Astrocyte (in vitro differentiated cells and primary cell): Measurements from ENCODE around the gene DIDO1.

Source experiments
- CTCF ChIP-seq: IDR thresholded peaks from 2 replicates; pipeline ENCODE4 v1.5.1; 2011; ENCODE audit warnings: low read depth, mild to moderate bottlenecking, inconsistent platforms, low read length, moderate library complexity; ENCODE audit not compliant: insufficient read depth
- EZH2 ChIP-seq: IDR thresholded peaks from 2 replicates; pipeline ENCODE4 v1.6.1; 2012; ENCODE audit warnings: mild to moderate bottlenecking, low read length, inconsistent platforms; ENCODE audit not compliant: insufficient read depth

DNA sequence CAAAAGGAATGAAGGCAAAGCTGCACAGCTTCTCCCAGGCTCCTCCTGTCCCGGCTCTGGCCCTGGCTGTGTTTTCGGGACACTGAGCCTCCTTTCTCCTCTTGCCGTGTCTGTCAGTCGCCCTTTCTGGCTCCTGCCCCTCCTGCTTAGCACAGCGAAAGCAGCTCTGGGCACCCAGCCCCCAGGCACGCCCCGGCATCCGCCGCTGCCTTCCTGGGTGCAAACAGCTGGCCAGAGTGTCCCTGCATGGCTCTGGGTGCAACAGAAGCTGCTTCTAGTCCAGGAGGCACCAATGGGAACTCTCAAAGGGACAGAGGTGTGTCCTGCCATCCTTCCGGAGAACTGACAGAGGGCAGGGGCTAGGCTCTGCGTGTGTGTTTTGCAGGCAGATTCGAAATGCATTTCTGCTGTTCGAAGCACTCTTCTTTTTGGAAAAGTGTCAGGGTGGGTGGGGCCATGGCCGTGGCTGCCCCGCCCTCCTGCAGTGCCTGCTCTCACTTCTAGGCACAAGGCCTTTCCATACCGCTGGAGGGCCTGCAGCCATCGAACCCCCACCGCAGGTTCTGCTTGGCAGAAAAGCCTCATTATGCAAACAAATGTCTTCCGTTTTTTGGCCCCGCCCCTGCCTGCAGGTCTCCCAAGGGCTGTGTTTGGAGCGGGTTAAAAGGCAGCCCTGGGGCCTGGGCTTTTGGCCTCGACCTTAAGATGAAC, 93.9 kb downstream of the DIDO1 start:
- TF ChIP-seq CTCF: no peak
- TF ChIP-seq EZH2: no peak
